A549 (cell line): ENCODE measurements around the gene APH1B. TPM values are rescaled to one million over a fixed set of nuclear protein-coding genes. Genes with fewer than 3 reads are reported as not detected.

Experiments
- ATAC-seq, 2 experiments: fragments of 200-7000 bp in 1 of 2; fragments of >200 bp in 1 of 2; cut with Nextera tagmentation in 1 of 2; cut with Tn5 transposase in 1 of 2; 3 replicates each; pipeline versions ENCODE4 v1.8.0 to v1.9.1; 2018 to 2020; ENCODE audit warnings: mild to moderate bottlenecking in 1 of 2, moderate library complexity in 1 of 2
- CTCF ChIA-PET: fragments of 300-600 bp; sonication (Branson Sonifier 250); formaldehyde crosslinking; extraction: SDS; loops from one replicate; lab custom pipeline; 2021; ENCODE audit warnings: antibody characterized with exemption, inconsistent platforms; lab: Yijun Ruan, JAX
- POLR2A ChIA-PET: fragments of 350-600 bp; formaldehyde crosslinking; extraction: SDS; loops from one replicate; lab custom pipeline; 2021; ENCODE audit warnings: antibody characterized with exemption, inconsistent platforms; lab: Yijun Ruan, JAX
- DNase-seq, 2 experiments: peaks; one replicate each; pipeline versions ENCODE4 v3.0.0 to v3.0.0-alpha.2; 2011 to 2016; ENCODE audit warnings: low read depth in 1 of 2, low spot score in 1 of 2
- FAIRE-seq: peaks from 2 replicates; lab custom pipeline; 2011; peaks lifted over from hg19 to GRCh38; lab: Jason Lieb, UNC
- H3K27ac ChIP-seq, 2 experiments: fragments of >200 bp; sonication (Bioruptor Twin); formaldehyde crosslinking; 3 replicates each; pipeline ENCODE4 v1.5.1; 2016 to 2017
- H3K4me1 ChIP-seq: fragments of >200 bp; sonication (Bioruptor Twin); formaldehyde crosslinking; 3 replicates; pipeline ENCODE4 v1.6.1; 2016
- H3K4me2 ChIP-seq: fragments of >200 bp; sonication (Bioruptor Twin); formaldehyde crosslinking; 3 replicates; pipeline ENCODE4 v1.6.1; 2016
- H3K4me3 ChIP-seq: fragments of >200 bp; sonication (Bioruptor Twin); formaldehyde crosslinking; 3 replicates; pipeline ENCODE4 v1.5.1; 2016
- H3K9me3 ChIP-seq: fragments of >200 bp; sonication (Bioruptor Twin); formaldehyde crosslinking; 3 replicates; pipeline ENCODE4 v1.6.1; 2016
- ATOH8 ChIP-seq: fragments of 250-450 bp; sonication (Bioruptor Pico); IDR thresholded peaks from 2 replicates; pipeline ENCODE4 v1.5.0; 2020; ENCODE audit warnings: low read depth, mild to moderate bottlenecking, moderate library complexity
- BCL3 ChIP-seq: fragments of >200 bp; sonication (Bioruptor Twin); formaldehyde crosslinking; IDR thresholded peaks from 3 replicates; pipeline ENCODE4 v1.6.1; 2016
- BHLHE40 ChIP-seq: IDR thresholded peaks from 2 replicates; pipeline ENCODE4 v1.6.1; 2012; ENCODE audit warnings: low read depth, low read length, inconsistent platforms
- CBX2 ChIP-seq: fragments of 200-600 bp; sonication (generic); IDR thresholded peaks from 2 replicates; pipeline ENCODE4 v1.6.1; 2016; ENCODE audit warnings: low read depth, mild to moderate bottlenecking, borderline replicate concordance
- CEBPB ChIP-seq, 2 experiments: fragments of >200 bp in 1 of 2; sonication (Bioruptor Twin) in 1 of 2; formaldehyde crosslinking in 1 of 2; IDR thresholded peaks; 2 replicates each; pipeline ENCODE4 v1.6.1; 2012 to 2016
- CHD2 ChIP-seq: fragments of 150-350 bp; IDR thresholded peaks from 2 replicates; pipeline ENCODE4 v1.6.1; 2014; ENCODE audit warnings: low read length; ENCODE audit not compliant: partially characterized antibody
- CHD4 ChIP-seq: fragments of 200-600 bp; sonication (generic); IDR thresholded peaks from 2 replicates; pipeline ENCODE4 v1.6.1; 2016; ENCODE audit warnings: antibody characterized with exemption, mild to moderate bottlenecking, borderline replicate concordance
- E2F6 ChIP-seq: IDR thresholded peaks from 2 replicates; pipeline ENCODE4 v1.6.1; 2012; ENCODE audit warnings: low read depth, borderline replicate concordance
- EHMT2 ChIP-seq: fragments of 200-600 bp; sonication (generic); IDR thresholded peaks from 2 replicates; pipeline ENCODE4 v1.6.1; 2016; ENCODE audit warnings: antibody characterized with exemption, low read depth, mild to moderate bottlenecking, moderate library complexity
- ESRRA ChIP-seq: fragments of 150-350 bp; IDR thresholded peaks from 2 replicates; pipeline ENCODE4 v1.6.1; 2014; ENCODE audit warnings: mild to moderate bottlenecking, low read length, borderline replicate concordance
- FOSB ChIP-seq: fragments of 250-450 bp; sonication (Bioruptor Pico); IDR thresholded peaks from 2 replicates; pipeline ENCODE4 v1.5.0; 2020; ENCODE audit warnings: mild to moderate bottlenecking, moderate library complexity
- FOSL2 ChIP-seq, 2 experiments: fragments of 450-650 bp in 1 of 2; fragments of >200 bp in 1 of 2; sonication (Bioruptor Twin) in 1 of 2; formaldehyde crosslinking; IDR thresholded peaks; 2 replicates each; pipeline versions ENCODE4 v1.5.0 to v1.6.1; 2016 to 2020; ENCODE audit warnings: mild to moderate bottlenecking in 1 of 2, moderate library complexity in 1 of 2
- HEYL ChIP-seq: fragments of 250-450 bp; sonication (Bioruptor Pico); IDR thresholded peaks from 2 replicates; pipeline ENCODE4 v1.8.0; 2021; ENCODE audit warnings: mild to moderate bottlenecking, moderate library complexity
- HOXA7 ChIP-seq: fragments of 250-450 bp; sonication (Bioruptor Pico); IDR thresholded peaks from 2 replicates; pipeline ENCODE4 v1.5.0; 2020; ENCODE audit warnings: mild to moderate bottlenecking, moderate library complexity
- HOXB13 ChIP-seq: fragments of 250-450 bp; sonication (Bioruptor Pico); IDR thresholded peaks from 2 replicates; pipeline ENCODE4 v1.5.0; 2020; ENCODE audit warnings: low read depth, mild to moderate bottlenecking, moderate library complexity
- HOXB5 ChIP-seq: fragments of 250-450 bp; sonication (Bioruptor Pico); IDR thresholded peaks from 2 replicates; pipeline ENCODE4 v1.5.0; 2020; ENCODE audit warnings: mild to moderate bottlenecking, moderate library complexity
- JUN ChIP-seq, 2 experiments: fragments of >200 bp; sonication (Bioruptor Twin); formaldehyde crosslinking; IDR thresholded peaks; 2 replicates in 1 of 2; 3 replicates in 1 of 2; pipeline ENCODE4 v1.6.1; 2016 to 2017
- JUNB ChIP-seq: fragments of >200 bp; sonication (Bioruptor Twin); formaldehyde crosslinking; IDR thresholded peaks from 2 replicates; pipeline ENCODE4 v1.6.1; 2016
- NR3C1 ChIP-seq: fragments of >200 bp; sonication (Bioruptor Twin); formaldehyde crosslinking; IDR thresholded peaks from 3 replicates; pipeline ENCODE4 v1.6.1; 2017
- POLR2A ChIP-seq: IDR thresholded peaks from 2 replicates; pipeline ENCODE4 v1.6.1; 2012; ENCODE audit warnings: mild to moderate bottlenecking, low read length
- POLR2AphosphoS2 ChIP-seq: conservative IDR thresholded peaks from 2 replicates; pipeline ENCODE4 v1.6.1; 2012; ENCODE audit warnings: low read length, improper control_type of control experiment, inconsistent platforms
- RARB ChIP-seq: fragments of 250-450 bp; sonication (Bioruptor Pico); IDR thresholded peaks from 2 replicates; pipeline ENCODE4 v1.8.0; 2021; ENCODE audit warnings: mild to moderate bottlenecking, moderate library complexity
- RCOR1 ChIP-seq: fragments of 150-350 bp; IDR thresholded peaks from 2 replicates; pipeline ENCODE4 v1.6.1; 2014; ENCODE audit warnings: antibody characterized with exemption, low read length, low read depth
- RNF2 ChIP-seq: fragments of 200-600 bp; sonication (generic); IDR thresholded peaks from 2 replicates; pipeline ENCODE4 v1.6.1; 2016; ENCODE audit warnings: low read depth, mild to moderate bottlenecking, antibody characterized with exemption, moderate library complexity, borderline replicate concordance
- TP53 ChIP-seq: fragments of 250-450 bp; sonication (Bioruptor Pico); IDR thresholded peaks from 2 replicates; pipeline ENCODE4 v1.5.0; 2021; ENCODE audit warnings: mild to moderate bottlenecking, moderate library complexity
- ZFP36 ChIP-seq: fragments of 450-650 bp; IDR thresholded peaks from 2 replicates; pipeline ENCODE4 v1.6.1; 2014; ENCODE audit warnings: borderline replicate concordance; ENCODE audit not compliant: partially characterized antibody
- ZNF302 ChIP-seq: fragments of 250-450 bp; sonication (Bioruptor Pico); IDR thresholded peaks from 2 replicates; pipeline ENCODE4 v1.9.0; 2021; ENCODE audit warnings: inconsistent platforms, mild to moderate bottlenecking, moderate library complexity
- WGBS: methylation state at CpG from one replicate; pipeline ENCODE4 v1.1.6; 2017; ENCODE audit errors: missing lambda C conversion rate; 5-methylcytosine and 5-hydroxymethylcytosine counted together
- polyA plus RNA-seq, 4 experiments: library from polyadenylated mRNA; depleted of rRNA in 3 of 4; stranded (reverse); fragments of >200 nt; fragmentation: RNase III in 1 of 4; extraction: RNeasy Plus Mini Kit Qiagen cat#74134 plus additional on column Dnase treatment in 1 of 4; gene quantifications; 2 replicates in 3 of 4; 3 replicates in 1 of 4; pipeline ENCODE4 v1.2.3, GENCODE V29; 2011 to 2017
- TF ChIP-seq, protein P1 (sequence below): fragments of >200 bp; sonication (Bioruptor Twin); formaldehyde crosslinking; IDR thresholded peaks from 3 replicates; pipeline ENCODE4 v1.5.1; 2016
- TF ChIP-seq, protein P2 (sequence below): fragments of >200 bp; sonication (Bioruptor Twin); formaldehyde crosslinking; IDR thresholded peaks from 2 replicates; pipeline ENCODE4 v1.6.1; 2016
- TF ChIP-seq, protein P3 (sequence below): fragments of 250-450 bp; sonication (Bioruptor Pico); IDR thresholded peaks from 2 replicates; pipeline ENCODE4 v1.5.0; 2021; ENCODE audit warnings: mild to moderate bottlenecking, moderate library complexity, borderline replicate concordance

APH1B gene
- polyA plus RNA-seq, 2 of the 4 experiments (the other 2 are of a cell fraction) = 16.4 to 28.5 TPM

GRCh38 chr15:63246691-63247469 lies 30.5 kb upstream of the APH1B start (continued):
- no peak for TF ChIP-seq BHLHE40
- TF ChIP-seq BCL3 = no peak
- TF ChIP-seq ZFP36 = no peak
- no peak for TF ChIP-seq TP53 (CRISPR knock-in tag)
- TF ChIP-seq FOSB (CRISPR knock-in tag) = no peak
- TF ChIP-seq, protein P1, sequence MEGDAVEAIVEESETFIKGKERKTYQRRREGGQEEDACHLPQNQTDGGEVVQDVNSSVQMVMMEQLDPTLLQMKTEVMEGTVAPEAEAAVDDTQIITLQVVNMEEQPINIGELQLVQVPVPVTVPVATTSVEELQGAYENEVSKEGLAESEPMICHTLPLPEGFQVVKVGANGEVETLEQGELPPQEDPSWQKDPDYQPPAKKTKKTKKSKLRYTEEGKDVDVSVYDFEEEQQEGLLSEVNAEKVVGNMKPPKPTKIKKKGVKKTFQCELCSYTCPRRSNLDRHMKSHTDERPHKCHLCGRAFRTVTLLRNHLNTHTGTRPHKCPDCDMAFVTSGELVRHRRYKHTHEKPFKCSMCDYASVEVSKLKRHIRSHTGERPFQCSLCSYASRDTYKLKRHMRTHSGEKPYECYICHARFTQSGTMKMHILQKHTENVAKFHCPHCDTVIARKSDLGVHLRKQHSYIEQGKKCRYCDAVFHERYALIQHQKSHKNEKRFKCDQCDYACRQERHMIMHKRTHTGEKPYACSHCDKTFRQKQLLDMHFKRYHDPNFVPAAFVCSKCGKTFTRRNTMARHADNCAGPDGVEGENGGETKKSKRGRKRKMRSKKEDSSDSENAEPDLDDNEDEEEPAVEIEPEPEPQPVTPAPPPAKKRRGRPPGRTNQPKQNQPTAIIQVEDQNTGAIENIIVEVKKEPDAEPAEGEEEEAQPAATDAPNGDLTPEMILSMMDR = no peak
- no peak for TF ChIP-seq FOSL2 (IDR thresholded peaks at IDR 0.05)
- TF ChIP-seq FOSL2 (CRISPR knock-in tag; IDR thresholded peaks at IDR 0.05) = peak; percentile 37; the same call in 1 of the 2 replicates
- no peak for TF ChIP-seq HOXB5 (CRISPR knock-in tag)
- TF ChIP-seq JUN (IDR thresholded peaks at IDR 0.05) = peak; percentile 24 to 36; a peak in 1 of 5 replicates
- TF ChIP-seq JUNB = peak; percentile 27; the same call in 1 of the 2 replicates
- TF ChIP-seq NR3C1 = no peak
- TF ChIP-seq EHMT2 = no peak
- TF ChIP-seq, protein P2, sequence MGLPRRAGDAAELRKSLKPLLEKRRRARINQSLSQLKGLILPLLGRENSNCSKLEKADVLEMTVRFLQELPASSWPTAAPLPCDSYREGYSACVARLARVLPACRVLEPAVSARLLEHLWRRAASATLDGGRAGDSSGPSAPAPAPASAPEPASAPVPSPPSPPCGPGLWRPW = peak; percentile 97; the same call in 1 of the 2 replicates
- TF ChIP-seq E2F6 = no peak
- TF ChIP-seq ATOH8 = no peak
- no peak for TF ChIP-seq HEYL
- TF ChIP-seq HOXA7 (CRISPR knock-in tag) = no peak

DNA sequence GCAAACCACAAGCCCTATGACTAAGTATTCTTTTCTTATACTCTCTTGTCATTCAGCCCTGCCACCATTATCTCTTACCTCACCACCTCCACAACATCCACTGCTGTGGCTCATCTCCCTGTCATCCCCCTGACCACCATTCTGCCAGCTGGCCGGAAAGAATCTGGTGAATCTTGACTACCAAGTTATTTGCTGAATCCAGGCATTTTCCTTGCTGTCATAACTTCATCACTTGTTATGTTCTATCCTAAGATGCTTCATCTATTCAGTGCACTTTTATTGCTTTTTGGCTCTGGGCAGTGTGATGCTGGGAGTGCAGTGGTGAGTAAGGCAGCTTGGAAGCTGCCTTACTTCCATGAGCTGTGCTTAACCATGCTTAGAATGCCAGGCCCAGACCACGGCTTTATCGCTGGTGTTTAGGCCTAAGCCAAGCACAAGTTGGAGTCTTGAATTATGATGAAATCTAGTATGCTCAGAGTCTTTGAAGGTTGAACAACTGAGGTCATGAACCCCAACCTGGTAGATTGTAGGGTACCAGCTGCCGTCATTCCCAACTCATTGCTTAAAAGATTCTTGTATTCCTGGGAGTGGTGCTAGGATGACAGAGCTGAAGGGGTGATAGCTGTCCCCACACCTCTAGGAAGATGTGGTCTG lies 27.0 kb upstream of the APH1B start:
- Histone ChIP-seq H3K4me3 (no peak overlapping the region), H3K27ac (no peak overlapping the region; a peak in 1 of 6 replicates), H3K4me2 (no peak overlapping the region), H3K4me1 (peaks cover 18% of the 10 kb centered on the region), H3K9me3 (no peaks in the 10 kb centered on the region)
- 95% methylated on average over 4 of the region's 4 CpGs for WGBS
- ChIA-PET CTCF (interaction anchor here (0.6 to 1.4 kb wide), 3 partner anchors 24 to 1160 kb away, joined by 3 to 4 read pairs (median 3); no protein-coding TSS in a partner anchor), POLR2A (no interaction called here)
- ATAC-seq = peak in 1 of 2 experiments; percentile 45; a peak in 3 of 6 replicates
- TF ChIP-seq POLR2AphosphoS2 (no peak), RARB (no peak), RCOR1 (no peak), EHMT2 (no peak), RNF2 (no peak), ZNF302 (CRISPR knock-in tag) (no peak), CHD2 (no peak), FOSB (CRISPR knock-in tag) (no peak), HOXB13 (CRISPR knock-in tag) (no peak), ESRRA (no peak), CHD4 (no peak), POLR2A (no peak), ZFP36 (no peak), CEBPB (IDR thresholded peaks at IDR 0.05) (no peak), CBX2 (no peak), HOXA7 (CRISPR knock-in tag) (no peak)
- TF ChIP-seq, protein P3, sequence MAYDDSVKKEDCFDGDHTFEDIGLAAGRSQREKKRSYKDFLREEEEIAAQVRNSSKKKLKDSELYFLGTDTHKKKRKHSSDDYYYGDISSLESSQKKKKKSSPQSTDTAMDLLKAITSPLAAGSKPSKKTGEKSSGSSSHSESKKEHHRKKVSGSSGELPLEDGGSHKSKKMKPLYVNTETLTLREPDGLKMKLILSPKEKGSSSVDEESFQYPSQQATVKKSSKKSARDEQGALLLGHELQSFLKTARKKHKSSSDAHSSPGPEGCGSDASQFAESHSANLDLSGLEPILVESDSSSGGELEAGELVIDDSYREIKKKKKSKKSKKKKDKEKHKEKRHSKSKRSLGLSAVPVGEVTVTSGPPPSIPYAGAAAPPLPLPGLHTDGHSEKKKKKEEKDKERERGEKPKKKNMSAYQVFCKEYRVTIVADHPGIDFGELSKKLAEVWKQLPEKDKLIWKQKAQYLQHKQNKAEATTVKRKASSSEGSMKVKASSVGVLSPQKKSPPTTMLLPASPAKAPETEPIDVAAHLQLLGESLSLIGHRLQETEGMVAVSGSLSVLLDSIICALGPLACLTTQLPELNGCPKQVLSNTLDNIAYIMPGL (CRISPR knock-in tag) = no peak
- FAIRE-seq = no peak
- DNase-seq = no peak
